Ascending aorta (tissue), 2 donors: Measurements from ENCODE around the gene IGFALS. TPM values are rescaled to one million over a fixed set of nuclear protein-coding genes. Genes with fewer than 3 reads are reported as not detected.

Experiments
- DNase-seq, 2 donors: peaks; one replicate each; pipeline ENCODE4 v3.0.0-alpha.2; 2019; ENCODE audit warnings: low spot score in 2 of 2
- H3K27ac ChIP-seq, 2 donors: fragments of 200-600 bp; sonication (generic); one replicate each; pipeline ENCODE4 v1.5.1; 2016 to 2017; ENCODE audit warnings: mild to moderate bottlenecking in 1 of 2
- H3K27me3 ChIP-seq: fragments of 200-600 bp; sonication (generic); one replicate; pipeline ENCODE4 v1.5.1; 2017
- H3K36me3 ChIP-seq, 2 donors: fragments of 200-600 bp; sonication (generic); one replicate each; pipeline ENCODE4 v1.5.1; 2016
- H3K4me1 ChIP-seq, 2 donors: fragments of 200-600 bp; sonication (generic); one replicate each; pipeline ENCODE4 v1.5.1; 2016 to 2017; ENCODE audit warnings: mild to moderate bottlenecking in 1 of 2
- H3K4me3 ChIP-seq, 2 donors: fragments of 200-600 bp; sonication (generic); one replicate each; pipeline ENCODE4 v1.5.1; 2016 to 2017; ENCODE audit warnings: mild to moderate bottlenecking in 1 of 2
- H3K9me3 ChIP-seq, 2 donors: fragments of 200-600 bp; sonication (generic); one replicate each; pipeline ENCODE4 v1.5.1; 2016
- intact Hi-C: fragments of 100-400 bp; cut with DNase I; formaldehyde crosslinking; loops from one replicate; pipeline ENCODE4 v1.15.1; 2023
- total RNA-seq: library from RNA; depleted of rRNA; stranded (reverse); fragments of >200 nt; gene quantifications from one replicate; pipeline ENCODE4 v1.1.0, GENCODE V29; 2016
- TF ChIP-seq, protein P1 (sequence below), 3 experiments: fragments of 200-600 bp in 2 of 3; fragments of 450-650 bp in 1 of 3; sonication (generic) in 2 of 3; IDR thresholded peaks; one replicate each; pipeline ENCODE4 v1.5.1; 2016 to 2019; ENCODE audit warnings: antibody characterized with exemption in 3 of 3, mild to moderate bottlenecking in 1 of 3, moderate library complexity in 1 of 3

Gene IGFALS
- total RNA-seq, 1 donor from 2014 or later = not detected

DNA sequence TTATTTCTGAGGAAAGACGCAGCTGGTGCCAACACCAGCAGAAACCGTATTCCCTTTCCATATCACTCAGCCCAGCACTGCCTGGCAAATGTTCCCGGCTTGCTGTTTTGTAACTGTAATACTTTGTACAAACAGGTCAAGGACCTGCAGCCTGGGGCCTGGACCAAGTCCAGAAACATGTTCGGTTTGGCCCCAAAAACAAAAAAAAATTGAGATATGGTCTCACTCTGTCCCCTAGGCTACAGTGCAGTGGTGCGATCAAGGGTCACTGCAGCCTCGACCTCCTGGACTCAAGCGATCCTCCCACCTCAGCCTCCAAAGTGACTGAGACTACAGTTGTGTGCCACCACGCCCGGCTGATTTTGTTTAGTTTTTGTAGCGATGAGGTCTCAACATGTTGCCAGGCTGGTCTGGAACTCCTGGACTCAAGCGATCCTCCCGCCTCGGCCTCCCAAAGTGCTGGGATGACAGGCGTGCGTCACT lies 31.9 kb upstream of the IGFALS start:
- TF ChIP-seq, protein P1, sequence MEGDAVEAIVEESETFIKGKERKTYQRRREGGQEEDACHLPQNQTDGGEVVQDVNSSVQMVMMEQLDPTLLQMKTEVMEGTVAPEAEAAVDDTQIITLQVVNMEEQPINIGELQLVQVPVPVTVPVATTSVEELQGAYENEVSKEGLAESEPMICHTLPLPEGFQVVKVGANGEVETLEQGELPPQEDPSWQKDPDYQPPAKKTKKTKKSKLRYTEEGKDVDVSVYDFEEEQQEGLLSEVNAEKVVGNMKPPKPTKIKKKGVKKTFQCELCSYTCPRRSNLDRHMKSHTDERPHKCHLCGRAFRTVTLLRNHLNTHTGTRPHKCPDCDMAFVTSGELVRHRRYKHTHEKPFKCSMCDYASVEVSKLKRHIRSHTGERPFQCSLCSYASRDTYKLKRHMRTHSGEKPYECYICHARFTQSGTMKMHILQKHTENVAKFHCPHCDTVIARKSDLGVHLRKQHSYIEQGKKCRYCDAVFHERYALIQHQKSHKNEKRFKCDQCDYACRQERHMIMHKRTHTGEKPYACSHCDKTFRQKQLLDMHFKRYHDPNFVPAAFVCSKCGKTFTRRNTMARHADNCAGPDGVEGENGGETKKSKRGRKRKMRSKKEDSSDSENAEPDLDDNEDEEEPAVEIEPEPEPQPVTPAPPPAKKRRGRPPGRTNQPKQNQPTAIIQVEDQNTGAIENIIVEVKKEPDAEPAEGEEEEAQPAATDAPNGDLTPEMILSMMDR (IDR thresholded peaks at IDR 0.05) = no peak
- H3K4me1 ChIP-seq = peaks cover 12 to 37% of the 10 kb centered on the region in 2 donors
- peaks cover 26 to 29% of the 10 kb centered on the region in 2 donors for H3K36me3 ChIP-seq
- no peak for DNase-seq
- H3K27ac ChIP-seq = peak overlapping the region in 1 of 2 donors; percentile 72
- no peaks in the 10 kb centered on the region for H3K27me3 ChIP-seq
- peak overlapping the region; percentile 72 to 81 for H3K4me3 ChIP-seq
- H3K9me3 ChIP-seq = no peaks in the 10 kb centered on the region
- intact Hi-C loops = loop anchor here (5.0 kb wide), 1 partner anchor 213 kb away; the partner anchor contains the start of genes CRAMP1 and IFT140

DNA sequence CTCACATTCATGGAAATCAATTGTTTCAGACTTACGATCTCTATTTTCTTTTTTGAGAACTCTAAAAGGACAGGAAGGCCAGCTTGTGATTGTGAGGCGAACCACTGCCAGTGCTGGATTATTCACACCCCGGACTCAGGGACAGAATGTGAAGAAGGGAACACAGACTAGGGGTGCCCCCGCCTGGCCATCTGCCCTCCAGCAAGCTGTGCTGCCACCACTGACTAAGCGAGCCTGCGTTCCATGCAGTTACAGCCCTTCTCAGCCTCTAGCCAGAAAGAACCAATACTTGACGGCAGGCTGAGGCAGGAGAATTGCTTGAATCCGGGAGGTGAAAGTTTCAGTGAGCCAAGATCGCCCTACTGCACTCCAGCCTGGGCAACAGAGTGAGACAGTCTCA lies 30.3 kb upstream of the IGFALS start:
- TF ChIP-seq, protein P1 (IDR thresholded peaks at IDR 0.05) = no peak
- Histone ChIP-seq H3K27me3 (no peaks in the 10 kb centered on the region), H3K27ac (no peak overlapping the region), H3K4me1 (peaks cover 12 to 31% of the 10 kb centered on the region in 2 donors), H3K9me3 (no peaks in the 10 kb centered on the region), H3K4me3 (no peak overlapping the region), H3K36me3 (peaks cover 34 to 43% of the 10 kb centered on the region in 2 donors)
- intact Hi-C loops = no loop called here
- no peak for DNase-seq

DNA sequence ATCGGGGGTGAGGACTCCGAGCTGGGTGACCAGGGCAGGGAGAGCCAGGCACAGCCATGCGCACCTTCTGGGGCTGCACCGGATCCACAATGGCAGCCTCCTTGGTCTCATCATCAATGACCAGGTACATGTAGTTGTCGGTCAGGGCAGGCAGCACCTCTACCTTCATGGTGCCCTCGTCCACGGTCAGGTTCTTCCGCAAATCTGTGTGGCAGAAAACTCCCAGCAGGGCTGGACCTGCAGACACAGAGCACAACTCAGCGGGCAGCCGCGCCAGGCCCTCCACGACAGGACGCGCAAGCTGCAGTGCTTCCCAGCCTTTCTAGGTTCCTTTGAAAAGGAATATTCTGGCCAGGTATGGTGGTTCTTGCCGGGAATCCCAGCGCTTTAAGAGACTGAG lies 29.3 kb upstream of the IGFALS start:
- Histone ChIP-seq H3K9me3 (no peaks in the 10 kb centered on the region), H3K27ac (no peak overlapping the region), H3K4me1 (peaks cover 11 to 21% of the 10 kb centered on the region in 2 donors), H3K27me3 (no peaks in the 10 kb centered on the region), H3K4me3 (no peak overlapping the region), H3K36me3 (peaks cover 44 to 52% of the 10 kb centered on the region in 2 donors)
- TF ChIP-seq, protein P1 (IDR thresholded peaks at IDR 0.05) = no peak
- DNase-seq = no peak
- intact Hi-C loops = no loop called here

DNA sequence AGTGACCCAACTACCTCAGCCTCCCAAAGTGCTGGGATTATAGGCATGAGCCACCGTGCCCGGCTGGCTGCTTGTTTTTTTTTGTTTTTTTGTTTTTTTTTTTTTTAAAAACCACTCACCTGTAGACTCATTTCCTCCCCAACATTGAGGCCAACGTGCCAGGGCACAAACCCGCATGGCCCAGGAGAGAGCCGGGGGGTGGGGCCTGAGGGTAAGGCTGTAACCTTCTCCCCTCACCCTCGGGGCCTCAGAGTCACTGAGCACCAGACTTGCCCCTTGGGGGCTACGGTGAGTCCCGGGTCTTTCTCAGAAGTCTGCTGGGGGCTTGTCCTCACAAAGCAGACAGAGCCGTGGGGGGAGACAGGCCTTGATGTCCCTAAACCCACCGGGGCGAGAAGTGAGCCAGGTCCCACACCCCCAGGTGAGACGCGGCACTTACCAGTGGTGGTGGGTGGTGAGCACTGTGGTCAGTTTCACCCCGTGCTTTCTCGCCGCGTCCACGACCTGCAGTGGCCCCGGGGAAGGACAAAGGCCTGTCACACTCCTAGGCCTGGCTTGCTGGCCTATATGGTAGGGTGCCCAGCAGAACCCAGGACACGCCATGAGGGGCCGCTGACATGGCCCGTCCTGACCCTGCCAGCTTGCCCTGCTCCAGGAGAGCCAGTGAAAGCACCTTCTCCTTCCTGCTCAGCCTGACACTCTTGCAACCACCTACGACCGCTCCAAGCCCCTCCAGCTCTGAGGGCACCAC lies 28.5 kb upstream of the IGFALS start:
- no peak for DNase-seq
- TF ChIP-seq, protein P1 (IDR thresholded peaks at IDR 0.05) = no peak
- no peak overlapping the region for H3K27ac ChIP-seq
- intact Hi-C loops = no loop called here
- peaks cover 52 to 60% of the 10 kb centered on the region in 2 donors for H3K36me3 ChIP-seq
- H3K9me3 ChIP-seq = no peaks in the 10 kb centered on the region
- no peaks in the 10 kb centered on the region for H3K27me3 ChIP-seq
- H3K4me1 ChIP-seq = peaks cover 9 to 17% of the 10 kb centered on the region in 2 donors
- no peak overlapping the region for H3K4me3 ChIP-seq

DNA sequence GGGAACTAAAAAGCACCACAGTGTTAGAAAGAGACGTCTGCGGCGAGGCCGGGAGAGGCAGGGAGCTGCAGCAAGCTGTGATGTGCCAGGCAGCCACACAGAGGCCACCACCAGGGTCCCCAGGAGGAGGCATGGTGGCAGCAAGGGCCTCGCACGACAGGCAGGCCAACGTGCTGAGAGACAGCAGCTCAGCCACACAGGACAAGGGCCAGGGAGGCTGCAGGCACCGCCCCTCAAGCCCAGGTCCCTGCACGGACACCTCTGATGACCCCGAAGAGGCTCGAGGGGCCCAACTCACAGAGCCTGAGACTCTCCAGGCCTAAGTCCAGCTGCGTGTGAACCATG lies 27.4 kb upstream of the IGFALS start:
- TF ChIP-seq, protein P1 (IDR thresholded peaks at IDR 0.05) = no peak
- H3K9me3 ChIP-seq = no peaks in the 10 kb centered on the region
- H3K36me3 ChIP-seq = peaks cover 61 to 68% of the 10 kb centered on the region in 2 donors
- H3K27ac ChIP-seq = no peak overlapping the region
- DNase-seq = no peak
- intact Hi-C loops = no loop called here
- H3K4me3 ChIP-seq = no peak overlapping the region
- no peaks in the 10 kb centered on the region for H3K27me3 ChIP-seq
- H3K4me1 ChIP-seq = peaks cover 8 to 17% of the 10 kb centered on the region in 2 donors
